ENCODE measurements around the gene GYG1.

DNA sequence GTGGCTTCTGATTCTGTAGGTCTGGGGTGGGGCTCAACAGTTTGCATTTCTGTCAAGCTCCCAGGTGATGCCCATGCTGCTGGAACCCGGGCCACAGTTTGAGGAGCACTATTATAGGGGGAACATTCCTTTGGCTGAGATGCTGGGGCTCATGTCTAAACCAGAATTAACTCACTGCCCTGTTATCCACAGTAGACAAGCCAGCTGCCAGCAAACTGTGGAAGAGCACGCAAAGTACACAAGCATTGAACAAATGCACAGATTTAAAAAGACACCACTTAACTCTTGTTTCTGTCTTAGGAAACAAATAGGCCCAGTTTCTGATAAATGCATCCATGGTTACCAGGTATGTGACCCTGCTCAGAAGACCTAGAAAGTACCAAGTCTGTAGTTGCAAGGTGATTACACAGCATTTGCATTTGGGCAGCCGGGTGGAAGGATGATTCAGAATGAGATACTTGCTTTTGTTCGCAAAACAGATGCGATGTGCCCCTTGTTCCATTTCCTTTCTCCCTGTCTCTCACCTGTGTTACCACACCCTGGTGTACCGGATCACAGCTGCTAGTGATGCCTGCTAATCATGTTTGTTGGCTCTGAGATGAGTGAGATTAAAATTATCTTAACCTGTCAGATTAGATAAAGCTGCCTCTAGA is 12.4 kb downstream of the GYG1 start:
- TF ChIP-seq TAF1 (IDR thresholded peaks at IDR 0.05; ENCODE audit: borderline replicate concordance, insufficient read depth, low read length) (no peak), POLR2AphosphoS5 (IDR thresholded peaks at IDR 0.05; ENCODE audit: low read depth, low read length) (no peak), FOXP2 (optimal IDR thresholded peaks at IDR 0.05; ENCODE audit: borderline replicate concordance, extremely low read depth, extremely low read length, insufficient read depth) (no peak), SIN3A (IDR thresholded peaks at IDR 0.05; ENCODE audit: borderline replicate concordance, insufficient read depth, low read length) (no peak)
- TF ChIP-seq, protein P1, sequence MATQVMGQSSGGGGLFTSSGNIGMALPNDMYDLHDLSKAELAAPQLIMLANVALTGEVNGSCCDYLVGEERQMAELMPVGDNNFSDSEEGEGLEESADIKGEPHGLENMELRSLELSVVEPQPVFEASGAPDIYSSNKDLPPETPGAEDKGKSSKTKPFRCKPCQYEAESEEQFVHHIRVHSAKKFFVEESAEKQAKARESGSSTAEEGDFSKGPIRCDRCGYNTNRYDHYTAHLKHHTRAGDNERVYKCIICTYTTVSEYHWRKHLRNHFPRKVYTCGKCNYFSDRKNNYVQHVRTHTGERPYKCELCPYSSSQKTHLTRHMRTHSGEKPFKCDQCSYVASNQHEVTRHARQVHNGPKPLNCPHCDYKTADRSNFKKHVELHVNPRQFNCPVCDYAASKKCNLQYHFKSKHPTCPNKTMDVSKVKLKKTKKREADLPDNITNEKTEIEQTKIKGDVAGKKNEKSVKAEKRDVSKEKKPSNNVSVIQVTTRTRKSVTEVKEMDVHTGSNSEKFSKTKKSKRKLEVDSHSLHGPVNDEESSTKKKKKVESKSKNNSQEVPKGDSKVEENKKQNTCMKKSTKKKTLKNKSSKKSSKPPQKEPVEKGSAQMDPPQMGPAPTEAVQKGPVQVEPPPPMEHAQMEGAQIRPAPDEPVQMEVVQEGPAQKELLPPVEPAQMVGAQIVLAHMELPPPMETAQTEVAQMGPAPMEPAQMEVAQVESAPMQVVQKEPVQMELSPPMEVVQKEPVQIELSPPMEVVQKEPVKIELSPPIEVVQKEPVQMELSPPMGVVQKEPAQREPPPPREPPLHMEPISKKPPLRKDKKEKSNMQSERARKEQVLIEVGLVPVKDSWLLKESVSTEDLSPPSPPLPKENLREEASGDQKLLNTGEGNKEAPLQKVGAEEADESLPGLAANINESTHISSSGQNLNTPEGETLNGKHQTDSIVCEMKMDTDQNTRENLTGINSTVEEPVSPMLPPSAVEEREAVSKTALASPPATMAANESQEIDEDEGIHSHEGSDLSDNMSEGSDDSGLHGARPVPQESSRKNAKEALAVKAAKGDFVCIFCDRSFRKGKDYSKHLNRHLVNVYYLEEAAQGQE (IDR thresholded peaks at IDR 0.05; ENCODE audit: insufficient read depth in 1 of 2, low read depth in 2 of 2, low read length in 2 of 2), result no peak

Data from PFSK-1 (cell line).